GM23248 (cell line): Measurements from ENCODE around the gene MAGI1.

Source experiments
- EZH2 ChIP-seq: fragments of 200-600 bp; sonication (generic); IDR thresholded peaks from 2 replicates; pipeline ENCODE4 v1.6.1; 2018; ENCODE audit warnings: antibody characterized with exemption, mild to moderate bottlenecking; ENCODE audit not compliant: insufficient read depth, poor library complexity, severe bottlenecking
- EZH2phosphoT487 ChIP-seq: fragments of 200-600 bp; sonication (generic); IDR thresholded peaks from 2 replicates; pipeline ENCODE4 v1.6.1; 2018; ENCODE audit warnings: antibody characterized with exemption, moderate library complexity, mild to moderate bottlenecking, low read depth; ENCODE audit not compliant: insufficient read depth

- no peak for TF ChIP-seq EZH2
- TF ChIP-seq EZH2phosphoT487 = no peak
These were observed 100.6 kb downstream of the MAGI1 start for GRCh38 chr3:65938147-65938546.
